GM12878 (cell line): ENCODE measurements around the gene UMPS. TPM values are rescaled to one million over a fixed set of nuclear protein-coding genes. Genes with fewer than 3 reads are reported as not detected.

Experiments used
- ATAC-seq: fragments of 200-7000 bp; cut with Tn5 transposase; 3 replicates; pipeline ENCODE4 v1.9.1; 2020; ENCODE audit warnings: mild to moderate bottlenecking, moderate library complexity
- BruUV-seq: library from RNA; stranded (reverse); fragments of 400-500 nt; replicated peaks from 2 replicates; lab custom pipeline; 2021; lab: Mats Ljungman, UMichigan
- CTCF ChIA-PET: fragments of 300-600 bp; sonication (Branson Sonifier 250); formaldehyde crosslinking; extraction: SDS; loops from one replicate; lab custom pipeline; 2021; ENCODE audit warnings: inconsistent platforms; lab: Yijun Ruan, JAX
- POLR2A ChIA-PET: fragments of 350-600 bp; formaldehyde crosslinking; extraction: SDS; loops from one replicate; lab custom pipeline; 2021; ENCODE audit warnings: inconsistent platforms; lab: Charles Lee
- RAD21 ChIA-PET: fragments of 300-600 bp; sonication (Branson Sonifier 250); formaldehyde crosslinking; loops from one replicate; lab custom pipeline; 2023; ENCODE audit warnings: antibody characterized with exemption; ENCODE audit not compliant: unreplicated experiment; lab: Charles Lee
- SMC1A ChIA-PET: fragments of 300-600 bp; sonication (Branson Sonifier 250); formaldehyde crosslinking; loops from one replicate; lab custom pipeline; 2023; ENCODE audit not compliant: unreplicated experiment, uncharacterized antibody; lab: Charles Lee
- DNase-seq: peaks from one replicate; pipeline ENCODE4 v3.0.0-alpha.2; 2011; ENCODE audit warnings: low read depth, low spot score
- FAIRE-seq: peaks from 3 replicates; lab custom pipeline; 2011; peaks lifted over from hg19 to GRCh38; lab: Jason Lieb, UNC
- H2AFZ ChIP-seq: 2 replicates; pipeline ENCODE4 v1.6.0; 2011; ENCODE audit warnings: low read depth, low read length, control low read depth; ENCODE audit not compliant: control insufficient read depth
- H3K27ac ChIP-seq: 2 replicates; pipeline ENCODE4 v1.5.1; 2011; ENCODE audit warnings: control low read depth; ENCODE audit not compliant: control insufficient read depth, insufficient read depth
- H3K27me3 ChIP-seq, 2 experiments: replicated peaks in 1 of 2; 2 replicates each; pipeline versions ENCODE4 v1.6.0 to v1.6.1; 2011; ENCODE audit warnings: low read length in 1 of 2; ENCODE audit not compliant: control insufficient read depth in 2 of 2, insufficient read depth in 2 of 2
- H3K36me3 ChIP-seq, 2 experiments: 2 replicates each; pipeline ENCODE4 v1.5.1; 2011; ENCODE audit warnings: low read length in 1 of 2; ENCODE audit not compliant: control insufficient read depth in 2 of 2, insufficient read depth in 2 of 2
- H3K4me1 ChIP-seq: 2 replicates; pipeline ENCODE4 v1.6.1; 2011; ENCODE audit warnings: mild to moderate bottlenecking, low read length, moderate library complexity, mixed read lengths; ENCODE audit not compliant: control insufficient read depth, insufficient read depth
- H3K4me2 ChIP-seq: 2 replicates; pipeline ENCODE4 v1.6.0; 2011; ENCODE audit warnings: control low read depth; ENCODE audit not compliant: control insufficient read depth, insufficient read depth
- H3K4me3 ChIP-seq: fragments of 200-600 bp; sonication (generic); 2 replicates; pipeline ENCODE4 v1.5.1; 2016
- H3K79me2 ChIP-seq: 2 replicates; pipeline ENCODE4 v1.6.0; 2011; ENCODE audit warnings: low read length; ENCODE audit not compliant: control insufficient read depth, insufficient read depth
- H3K9ac ChIP-seq: 2 replicates; pipeline ENCODE4 v1.8.0; 2011; ENCODE audit warnings: low read length, control low read depth, mixed read lengths; ENCODE audit not compliant: control insufficient read depth, insufficient read depth
- H3K9me3 ChIP-seq: replicated peaks from 3 replicates; pipeline ENCODE4 v1.5.1; 2011; ENCODE audit warnings: mild to moderate bottlenecking, low read length; ENCODE audit not compliant: control insufficient read depth, insufficient read depth
- H4K20me1 ChIP-seq: 2 replicates; pipeline ENCODE4 v1.6.0; 2011; ENCODE audit not compliant: control insufficient read depth, insufficient read depth
- CHD1 ChIP-seq: IDR thresholded peaks from 2 replicates; pipeline ENCODE4 v1.6.1; 2012; ENCODE audit warnings: low read depth, low read length, improper control_type of control experiment
- NFYA ChIP-seq: IDR thresholded peaks from 2 replicates; pipeline ENCODE4 v1.6.1; 2011; ENCODE audit warnings: low read depth, mild to moderate bottlenecking, low read length, improper control_type of control experiment, borderline replicate concordance
- SIN3A ChIP-seq: IDR thresholded peaks from 2 replicates; pipeline ENCODE4 v1.6.1; 2012; ENCODE audit warnings: low read depth, low read length, improper control_type of control experiment
- TBL1XR1 ChIP-seq: IDR thresholded peaks from 2 replicates; pipeline ENCODE4 v1.6.1; 2012; ENCODE audit warnings: low read depth, low read length, improper control_type of control experiment
- ZNF217 ChIP-seq: fragments of 450-650 bp; IDR thresholded peaks from 2 replicates; pipeline ENCODE4 v1.6.1; 2017; ENCODE audit warnings: antibody characterized with exemption, mild to moderate bottlenecking
- WGBS: methylation state at CpG from one replicate; pipeline ENCODE4 v1.1.6; 2016; ENCODE audit warnings: low lambda C conversion rate; ENCODE audit not compliant: insufficient replicate concordance, insufficient coverage; ENCODE audit errors: missing lambda C conversion rate; 5-methylcytosine and 5-hydroxymethylcytosine counted together
- in situ Hi-C: fragments of 300-500 bp; cut with MboI; formaldehyde crosslinking; loops from 9 replicates; pipeline ENCODE4 v1.14.3; 2018; ENCODE audit warnings: mixed read lengths
- intact Hi-C: fragments of 100-400 bp; cut with micrococcal nuclease; formaldehyde crosslinking; loops from one replicate; pipeline ENCODE4 v1.14.2; 2022; ENCODE audit not compliant: unreplicated experiment
- polyA plus RNA-seq, 11 experiments: library from polyadenylated mRNA; depleted of rRNA in 4 of 11; unstranded in 6 of 11; stranded (reverse) in 5 of 11; fragments of >200 nt; fragmentation: Nextera tagmentation in 4 of 11; fragmentation: Illumina TruSeq in 1 of 11; extraction: Ambion mirVana in 4 of 11; extraction: Trizol in 1 of 11; gene quantifications; 1 replicate in 1 of 11; 2 replicates in 10 of 11; pipeline versions ENCODE4 v1.2.1 to v1.2.3, GENCODE V29; 2011 to 2016; ENCODE audit warnings: inconsistent platforms in 2 of 11, missing spikeins in 2 of 11, low read depth in 1 of 11
- total RNA-seq, 4 experiments: library from RNA; depleted of rRNA in 3 of 4; stranded (reverse); fragments of >200 nt in 3 of 4; fragmentation: Illumina TruSeq in 1 of 4; extraction: Trizol in 1 of 4; gene quantifications; 2 replicates each; pipeline versions ENCODE4 v1.2.1 to v1.2.3, GENCODE V29; 2013 to 2021
- TF ChIP-seq, protein P1 (sequence below): fragments of 450-650 bp; conservative IDR thresholded peaks from 2 replicates; pipeline ENCODE4 v1.6.1; 2017; ENCODE audit warnings: mild to moderate bottlenecking, moderate library complexity
- TF ChIP-seq, protein P2 (sequence below): fragments of 450-650 bp; IDR thresholded peaks from 2 replicates; pipeline ENCODE4 v1.6.1; 2017; ENCODE audit warnings: antibody characterized with exemption, mild to moderate bottlenecking, moderate library complexity
- TF ChIP-seq, protein P3 (sequence below): fragments of 450-650 bp; IDR thresholded peaks from 2 replicates; pipeline ENCODE4 v1.6.1; 2017; ENCODE audit warnings: mild to moderate bottlenecking, moderate library complexity
- TF ChIP-seq, protein P4 (sequence below): fragments of 450-650 bp; IDR thresholded peaks from 2 replicates; pipeline ENCODE4 v1.6.1; 2017; ENCODE audit warnings: mild to moderate bottlenecking, moderate library complexity

UMPS gene
- total and polyA plus RNA-seq, 10 of the 15 experiments (the other 5 are each of a cell fraction or from before 2014, with no cell fraction given) = 30.6 to 82.8 (median 49.5) TPM

DNA sequence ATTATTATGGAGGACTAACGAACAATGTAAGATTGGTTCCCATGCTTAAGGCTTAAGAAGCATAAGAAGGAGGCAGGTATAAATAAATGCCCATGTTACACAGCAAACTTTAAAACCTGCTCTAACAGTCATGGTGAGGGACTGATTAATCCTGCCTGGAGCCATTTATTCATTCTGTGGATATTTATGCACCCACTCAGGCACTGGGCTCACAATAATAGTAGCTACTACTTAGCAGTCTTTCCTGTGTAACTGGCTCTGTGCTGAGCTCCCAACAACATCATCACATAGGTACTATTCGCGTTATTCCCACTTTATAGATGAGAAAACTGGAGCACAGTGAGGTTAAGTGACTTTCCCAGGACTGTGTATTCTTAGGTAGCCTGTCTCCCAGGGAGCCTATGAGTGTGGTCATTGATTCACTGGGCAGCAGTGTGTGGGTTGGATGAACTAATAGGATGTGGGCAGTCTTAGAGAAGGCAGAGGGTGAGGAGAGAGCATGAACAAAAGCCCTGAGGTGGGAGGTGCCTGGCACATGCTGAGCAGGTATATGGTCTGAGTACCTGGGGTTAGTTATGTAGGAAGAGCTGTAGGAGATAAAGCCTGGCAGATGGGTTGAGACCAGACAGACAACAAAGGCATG lies 44.1 kb upstream of the UMPS start:
- intact Hi-C loops (loop anchor here (10.0 kb wide), 1 partner anchor 61 kb away; no protein-coding TSS in a partner anchor), in situ Hi-C loops (loop anchor here (5.0 kb wide), 1 partner anchor 114 kb away; no protein-coding TSS in a partner anchor)
- ATAC-seq (peak; percentile 28), FAIRE-seq (no peak), DNase-seq (no peak)
- ChIA-PET RAD21 (interaction anchor here (1.4 to 8.7 kb wide), 6 partner anchors 50 to 123 kb away, joined by 4 to 199 read pairs (median 16); no protein-coding TSS in a partner anchor), POLR2A (no interaction called here), CTCF (interaction anchor here (0.7 to 13.3 kb wide), 4 partner anchors 51 to 121 kb away, joined by 3 to 577 read pairs (median 5); no protein-coding TSS in a partner anchor), SMC1A (interaction anchor here (0.9 to 10.4 kb wide), 8 partner anchors 36 to 241 kb away, joined by 3 to 309 read pairs (median 7); no protein-coding TSS in a partner anchor)
- H3K27me3 ChIP-seq = no peaks in the 10 kb centered on the region
- WGBS = 56% methylated on average over 3 of the region's 3 CpGs
- H3K9me3 ChIP-seq = no peaks in the 10 kb centered on the region
- no peak overlapping the region for H3K27ac ChIP-seq
- no peak overlapping the region for H3K4me3 ChIP-seq
- no peaks in the 10 kb centered on the region for H3K79me2 ChIP-seq
- H2AFZ ChIP-seq = no peak overlapping the region
- no peak overlapping the region for H3K9ac ChIP-seq
- BruUV-seq = no TSS peak
- no peaks in the 10 kb centered on the region for H4K20me1 ChIP-seq
- H3K4me1 ChIP-seq = no peaks in the 10 kb centered on the region
- no peaks in the 10 kb centered on the region for H3K36me3 ChIP-seq
- no peak overlapping the region for H3K4me2 ChIP-seq
- TF ChIP-seq, protein P1, sequence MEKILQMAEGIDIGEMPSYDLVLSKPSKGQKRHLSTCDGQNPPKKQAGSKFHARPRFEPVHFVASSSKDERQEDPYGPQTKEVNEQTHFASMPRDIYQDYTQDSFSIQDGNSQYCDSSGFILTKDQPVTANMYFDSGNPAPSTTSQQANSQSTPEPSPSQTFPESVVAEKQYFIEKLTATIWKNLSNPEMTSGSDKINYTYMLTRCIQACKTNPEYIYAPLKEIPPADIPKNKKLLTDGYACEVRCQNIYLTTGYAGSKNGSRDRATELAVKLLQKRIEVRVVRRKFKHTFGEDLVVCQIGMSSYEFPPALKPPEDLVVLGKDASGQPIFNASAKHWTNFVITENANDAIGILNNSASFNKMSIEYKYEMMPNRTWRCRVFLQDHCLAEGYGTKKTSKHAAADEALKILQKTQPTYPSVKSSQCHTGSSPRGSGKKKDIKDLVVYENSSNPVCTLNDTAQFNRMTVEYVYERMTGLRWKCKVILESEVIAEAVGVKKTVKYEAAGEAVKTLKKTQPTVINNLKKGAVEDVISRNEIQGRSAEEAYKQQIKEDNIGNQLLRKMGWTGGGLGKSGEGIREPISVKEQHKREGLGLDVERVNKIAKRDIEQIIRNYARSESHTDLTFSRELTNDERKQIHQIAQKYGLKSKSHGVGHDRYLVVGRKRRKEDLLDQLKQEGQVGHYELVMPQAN = no peak
- TF ChIP-seq CHD1 (no peak), ZNF217 (no peak), SIN3A (no peak), NFYA (no peak), TBL1XR1 (no peak)
- TF ChIP-seq, protein P2, sequence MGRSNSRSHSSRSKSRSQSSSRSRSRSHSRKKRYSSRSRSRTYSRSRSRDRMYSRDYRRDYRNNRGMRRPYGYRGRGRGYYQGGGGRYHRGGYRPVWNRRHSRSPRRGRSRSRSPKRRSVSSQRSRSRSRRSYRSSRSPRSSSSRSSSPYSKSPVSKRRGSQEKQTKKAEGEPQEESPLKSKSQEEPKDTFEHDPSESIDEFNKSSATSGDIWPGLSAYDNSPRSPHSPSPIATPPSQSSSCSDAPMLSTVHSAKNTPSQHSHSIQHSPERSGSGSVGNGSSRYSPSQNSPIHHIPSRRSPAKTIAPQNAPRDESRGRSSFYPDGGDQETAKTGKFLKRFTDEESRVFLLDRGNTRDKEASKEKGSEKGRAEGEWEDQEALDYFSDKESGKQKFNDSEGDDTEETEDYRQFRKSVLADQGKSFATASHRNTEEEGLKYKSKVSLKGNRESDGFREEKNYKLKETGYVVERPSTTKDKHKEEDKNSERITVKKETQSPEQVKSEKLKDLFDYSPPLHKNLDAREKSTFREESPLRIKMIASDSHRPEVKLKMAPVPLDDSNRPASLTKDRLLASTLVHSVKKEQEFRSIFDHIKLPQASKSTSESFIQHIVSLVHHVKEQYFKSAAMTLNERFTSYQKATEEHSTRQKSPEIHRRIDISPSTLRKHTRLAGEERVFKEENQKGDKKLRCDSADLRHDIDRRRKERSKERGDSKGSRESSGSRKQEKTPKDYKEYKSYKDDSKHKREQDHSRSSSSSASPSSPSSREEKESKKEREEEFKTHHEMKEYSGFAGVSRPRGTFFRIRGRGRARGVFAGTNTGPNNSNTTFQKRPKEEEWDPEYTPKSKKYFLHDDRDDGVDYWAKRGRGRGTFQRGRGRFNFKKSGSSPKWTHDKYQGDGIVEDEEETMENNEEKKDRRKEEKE = no peak
- TF ChIP-seq, protein P3, sequence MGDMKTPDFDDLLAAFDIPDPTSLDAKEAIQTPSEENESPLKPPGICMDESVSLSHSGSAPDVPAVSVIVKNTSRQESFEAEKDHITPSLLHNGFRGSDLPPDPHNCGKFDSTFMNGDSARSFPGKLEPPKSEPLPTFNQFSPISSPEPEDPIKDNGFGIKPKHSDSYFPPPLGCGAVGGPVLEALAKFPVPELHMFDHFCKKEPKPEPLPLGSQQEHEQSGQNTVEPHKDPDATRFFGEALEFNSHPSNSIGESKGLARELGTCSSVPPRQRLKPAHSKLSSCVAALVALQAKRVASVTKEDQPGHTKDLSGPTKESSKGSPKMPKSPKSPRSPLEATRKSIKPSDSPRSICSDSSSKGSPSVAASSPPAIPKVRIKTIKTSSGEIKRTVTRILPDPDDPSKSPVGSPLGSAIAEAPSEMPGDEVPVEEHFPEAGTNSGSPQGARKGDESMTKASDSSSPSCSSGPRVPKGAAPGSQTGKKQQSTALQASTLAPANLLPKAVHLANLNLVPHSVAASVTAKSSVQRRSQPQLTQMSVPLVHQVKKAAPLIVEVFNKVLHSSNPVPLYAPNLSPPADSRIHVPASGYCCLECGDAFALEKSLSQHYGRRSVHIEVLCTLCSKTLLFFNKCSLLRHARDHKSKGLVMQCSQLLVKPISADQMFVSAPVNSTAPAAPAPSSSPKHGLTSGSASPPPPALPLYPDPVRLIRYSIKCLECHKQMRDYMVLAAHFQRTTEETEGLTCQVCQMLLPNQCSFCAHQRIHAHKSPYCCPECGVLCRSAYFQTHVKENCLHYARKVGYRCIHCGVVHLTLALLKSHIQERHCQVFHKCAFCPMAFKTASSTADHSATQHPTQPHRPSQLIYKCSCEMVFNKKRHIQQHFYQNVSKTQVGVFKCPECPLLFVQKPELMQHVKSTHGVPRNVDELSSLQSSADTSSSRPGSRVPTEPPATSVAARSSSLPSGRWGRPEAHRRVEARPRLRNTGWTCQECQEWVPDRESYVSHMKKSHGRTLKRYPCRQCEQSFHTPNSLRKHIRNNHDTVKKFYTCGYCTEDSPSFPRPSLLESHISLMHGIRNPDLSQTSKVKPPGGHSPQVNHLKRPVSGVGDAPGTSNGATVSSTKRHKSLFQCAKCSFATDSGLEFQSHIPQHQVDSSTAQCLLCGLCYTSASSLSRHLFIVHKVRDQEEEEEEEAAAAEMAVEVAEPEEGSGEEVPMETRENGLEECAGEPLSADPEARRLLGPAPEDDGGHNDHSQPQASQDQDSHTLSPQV = no peak
- TF ChIP-seq, protein P4, sequence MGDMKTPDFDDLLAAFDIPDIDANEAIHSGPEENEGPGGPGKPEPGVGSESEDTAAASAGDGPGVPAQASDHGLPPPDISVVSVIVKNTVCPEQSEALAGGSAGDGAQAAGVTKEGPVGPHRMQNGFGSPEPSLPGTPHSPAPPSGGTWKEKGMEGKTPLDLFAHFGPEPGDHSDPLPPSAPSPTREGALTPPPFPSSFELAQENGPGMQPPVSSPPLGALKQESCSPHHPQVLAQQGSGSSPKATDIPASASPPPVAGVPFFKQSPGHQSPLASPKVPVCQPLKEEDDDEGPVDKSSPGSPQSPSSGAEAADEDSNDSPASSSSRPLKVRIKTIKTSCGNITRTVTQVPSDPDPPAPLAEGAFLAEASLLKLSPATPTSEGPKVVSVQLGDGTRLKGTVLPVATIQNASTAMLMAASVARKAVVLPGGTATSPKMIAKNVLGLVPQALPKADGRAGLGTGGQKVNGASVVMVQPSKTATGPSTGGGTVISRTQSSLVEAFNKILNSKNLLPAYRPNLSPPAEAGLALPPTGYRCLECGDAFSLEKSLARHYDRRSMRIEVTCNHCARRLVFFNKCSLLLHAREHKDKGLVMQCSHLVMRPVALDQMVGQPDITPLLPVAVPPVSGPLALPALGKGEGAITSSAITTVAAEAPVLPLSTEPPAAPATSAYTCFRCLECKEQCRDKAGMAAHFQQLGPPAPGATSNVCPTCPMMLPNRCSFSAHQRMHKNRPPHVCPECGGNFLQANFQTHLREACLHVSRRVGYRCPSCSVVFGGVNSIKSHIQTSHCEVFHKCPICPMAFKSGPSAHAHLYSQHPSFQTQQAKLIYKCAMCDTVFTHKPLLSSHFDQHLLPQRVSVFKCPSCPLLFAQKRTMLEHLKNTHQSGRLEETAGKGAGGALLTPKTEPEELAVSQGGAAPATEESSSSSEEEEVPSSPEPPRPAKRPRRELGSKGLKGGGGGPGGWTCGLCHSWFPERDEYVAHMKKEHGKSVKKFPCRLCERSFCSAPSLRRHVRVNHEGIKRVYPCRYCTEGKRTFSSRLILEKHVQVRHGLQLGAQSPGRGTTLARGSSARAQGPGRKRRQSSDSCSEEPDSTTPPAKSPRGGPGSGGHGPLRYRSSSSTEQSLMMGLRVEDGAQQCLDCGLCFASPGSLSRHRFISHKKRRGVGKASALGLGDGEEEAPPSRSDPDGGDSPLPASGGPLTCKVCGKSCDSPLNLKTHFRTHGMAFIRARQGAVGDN = no peak
